Left ventricle myocardium inferior (tissue), 1 donor: ENCODE data around the gene RMRP. TPM values are rescaled to one million over a fixed set of nuclear protein-coding genes. Genes with fewer than 3 reads are reported as not detected.
"Not testable (repeated sequence)": the region's sequence is repeated elsewhere in the genome, so short reads cannot be mapped to it uniquely, and the experiment has no call there.

Experiments
- DNase-seq: peaks from one replicate; pipeline ENCODE4 v3.0.0-alpha.2; 2020
- H3K27ac ChIP-seq: fragments of 200-600 bp; replicated peaks from 2 replicates; pipeline ENCODE4 v1.8.0; 2021
- H3K27me3 ChIP-seq: fragments of 200-600 bp; 2 replicates; pipeline ENCODE4 v1.8.0; 2021; ENCODE audit warnings: low read depth
- H3K36me3 ChIP-seq: fragments of 200-600 bp; 2 replicates; pipeline ENCODE4 v1.8.0; 2021
- H3K4me1 ChIP-seq: fragments of 200-600 bp; 2 replicates; pipeline ENCODE4 v1.8.0; 2021
- H3K4me3 ChIP-seq: fragments of 200-600 bp; 2 replicates; pipeline ENCODE4 v1.8.0; 2021; ENCODE audit warnings: mild to moderate bottlenecking, moderate library complexity
- H3K9me3 ChIP-seq: fragments of 200-600 bp; replicated peaks from 2 replicates; pipeline ENCODE4 v1.8.0; 2021
- intact Hi-C: fragments of 100-400 bp; cut with micrococcal nuclease; formaldehyde crosslinking; loops from one replicate; pipeline ENCODE4 v1.11.0; 2022
- total RNA-seq: library from RNA; stranded (reverse); fragmentation: NEBNext Ultra II Directional; extraction: Animal tissue kit (Norgen Biotek cat#: 25700); gene quantifications from one replicate; pipeline ENCODE4 v1.2.1, GENCODE V29; 2021
- TF ChIP-seq, protein P1 (sequence below): fragments of 200-600 bp; IDR thresholded peaks from 2 replicates; pipeline ENCODE4 v1.8.0; 2021; ENCODE audit warnings: antibody characterized with exemption, mild to moderate bottlenecking, borderline replicate concordance
- donor health status: DM: no; HTN: yes; CAD: no; lungs with severe emphysema.

Gene RMRP
- total RNA-seq, 1 donor from 2014 or later, result 15,093 TPM

DNA sequence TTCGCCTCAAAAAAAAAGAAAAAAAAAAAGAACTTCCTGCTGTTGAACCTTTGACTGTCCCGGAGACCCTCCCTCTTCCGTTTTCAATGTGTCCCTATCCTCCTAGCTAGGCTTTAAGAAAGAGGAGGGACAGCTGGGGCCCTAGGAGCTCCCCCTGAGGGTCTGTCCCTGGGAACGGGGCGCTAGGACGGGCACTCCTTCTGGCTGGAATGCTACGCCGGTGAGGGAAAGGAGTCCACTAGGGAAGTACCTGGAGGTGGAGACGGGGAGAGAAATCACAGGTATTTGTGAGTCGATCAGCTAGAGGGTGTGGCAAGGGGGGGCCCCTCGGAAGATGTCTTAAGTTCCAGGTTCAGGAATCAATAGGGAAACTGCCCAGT, 11.7 kb downstream of the RMRP start:
- TF ChIP-seq, protein P1, sequence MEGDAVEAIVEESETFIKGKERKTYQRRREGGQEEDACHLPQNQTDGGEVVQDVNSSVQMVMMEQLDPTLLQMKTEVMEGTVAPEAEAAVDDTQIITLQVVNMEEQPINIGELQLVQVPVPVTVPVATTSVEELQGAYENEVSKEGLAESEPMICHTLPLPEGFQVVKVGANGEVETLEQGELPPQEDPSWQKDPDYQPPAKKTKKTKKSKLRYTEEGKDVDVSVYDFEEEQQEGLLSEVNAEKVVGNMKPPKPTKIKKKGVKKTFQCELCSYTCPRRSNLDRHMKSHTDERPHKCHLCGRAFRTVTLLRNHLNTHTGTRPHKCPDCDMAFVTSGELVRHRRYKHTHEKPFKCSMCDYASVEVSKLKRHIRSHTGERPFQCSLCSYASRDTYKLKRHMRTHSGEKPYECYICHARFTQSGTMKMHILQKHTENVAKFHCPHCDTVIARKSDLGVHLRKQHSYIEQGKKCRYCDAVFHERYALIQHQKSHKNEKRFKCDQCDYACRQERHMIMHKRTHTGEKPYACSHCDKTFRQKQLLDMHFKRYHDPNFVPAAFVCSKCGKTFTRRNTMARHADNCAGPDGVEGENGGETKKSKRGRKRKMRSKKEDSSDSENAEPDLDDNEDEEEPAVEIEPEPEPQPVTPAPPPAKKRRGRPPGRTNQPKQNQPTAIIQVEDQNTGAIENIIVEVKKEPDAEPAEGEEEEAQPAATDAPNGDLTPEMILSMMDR, result no peak
- H3K36me3 ChIP-seq, result no peaks in the 10 kb centered on the region
- H3K27ac ChIP-seq, result peak overlapping the region; percentile 82
- DNase-seq, result no peak
- no peaks in the 10 kb centered on the region for H3K27me3 ChIP-seq
- H3K4me3 ChIP-seq, result peak overlapping the region; percentile 78
- H3K4me1 ChIP-seq, result peaks cover 14% of the 10 kb centered on the region
- H3K9me3 ChIP-seq, result no peaks in the 10 kb centered on the region
- intact Hi-C loops, result loop anchor here (5.0 kb wide), 1 partner anchor 86 kb away; the partner anchor contains the start of genes CREB3 and TLN1

DNA sequence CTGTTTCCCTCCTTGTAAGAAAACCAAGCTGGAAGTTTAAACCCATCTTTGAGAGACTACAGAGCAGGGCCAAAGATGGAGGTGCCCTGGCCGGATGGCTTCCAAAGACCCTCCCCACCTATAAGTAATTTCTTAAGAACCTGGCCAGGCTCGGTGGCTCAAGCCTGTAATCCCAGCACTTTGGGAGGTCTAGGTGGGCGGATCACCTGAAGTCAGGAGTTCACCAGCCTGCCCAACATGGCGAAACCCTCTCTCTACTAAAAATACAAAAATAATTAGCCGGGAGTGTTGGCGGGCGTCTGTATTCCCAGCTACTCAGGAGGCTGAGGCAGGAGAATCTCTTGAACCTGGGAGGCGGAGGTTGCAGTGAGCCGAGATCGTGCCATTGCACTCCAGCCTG, 12.1 kb downstream of the RMRP start:
- intact Hi-C loops, result loop anchor here (5.0 kb wide), 1 partner anchor 87 kb away; the partner anchor contains the start of genes CREB3 and TLN1
- H3K27ac ChIP-seq, result peak overlapping the region; percentile 82
- peak overlapping the region; percentile 78 for H3K4me3 ChIP-seq
- peaks cover 14% of the 10 kb centered on the region for H3K4me1 ChIP-seq
- H3K27me3 ChIP-seq, H3K9me3 ChIP-seq, DNase-seq, H3K36me3 ChIP-seq: not testable (repeated sequence)

DNA sequence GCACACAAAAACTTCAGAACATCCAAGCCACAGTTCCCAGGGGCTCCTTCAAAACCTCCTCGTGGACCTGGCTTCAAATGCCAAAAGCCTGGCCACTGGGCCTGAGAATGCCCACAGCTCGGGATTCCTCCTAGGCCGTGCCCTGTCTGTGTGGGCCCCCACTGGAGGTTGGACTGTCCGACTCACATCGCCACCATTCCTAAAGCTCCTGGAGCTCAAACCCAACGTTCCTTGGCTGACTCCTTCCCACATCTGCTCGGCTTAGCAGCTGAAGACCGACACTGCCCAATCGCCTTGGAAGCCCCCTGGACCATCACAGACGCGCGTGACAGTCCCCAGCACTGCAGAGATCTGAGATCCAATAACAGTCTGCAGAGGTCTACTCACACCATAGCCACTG, 14.8 kb downstream of the RMRP start:
- intact Hi-C loops, result no loop called here
- H3K9me3 ChIP-seq, result no peaks in the 10 kb centered on the region
- no peaks in the 10 kb centered on the region for H3K27me3 ChIP-seq
- H3K36me3 ChIP-seq, result no peaks in the 10 kb centered on the region
- TF ChIP-seq, protein P1, result no peak
- peaks cover 14% of the 10 kb centered on the region for H3K4me1 ChIP-seq
- DNase-seq, result no peak
- H3K4me3 ChIP-seq, result no peak overlapping the region
- H3K27ac ChIP-seq, result no peak overlapping the region

DNA sequence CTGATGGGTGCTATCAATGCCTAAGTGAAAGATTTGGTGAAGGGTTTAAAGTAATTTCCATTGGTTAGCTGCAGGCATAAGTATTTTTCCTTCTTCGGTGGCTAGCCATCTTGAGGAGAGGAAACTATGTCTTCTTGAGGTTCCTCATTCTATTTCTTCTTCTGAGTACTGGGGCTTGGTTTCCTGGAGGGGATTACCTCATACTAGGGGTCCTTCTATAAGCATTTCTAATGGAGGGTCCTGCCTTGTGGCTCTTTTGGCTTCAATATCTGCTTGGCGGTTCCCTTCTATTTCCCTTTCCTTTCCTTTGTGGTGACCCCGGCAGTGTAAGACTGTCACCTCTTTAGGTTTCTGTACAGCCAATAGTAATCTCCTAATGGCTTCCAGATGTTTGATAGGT, 16.3 kb downstream of the RMRP start:
- DNase-seq, H3K4me1 ChIP-seq, H3K27me3 ChIP-seq, intact Hi-C loops, H3K27ac ChIP-seq, H3K4me3 ChIP-seq, H3K36me3 ChIP-seq, H3K9me3 ChIP-seq: not testable (repeated sequence)

DNA sequence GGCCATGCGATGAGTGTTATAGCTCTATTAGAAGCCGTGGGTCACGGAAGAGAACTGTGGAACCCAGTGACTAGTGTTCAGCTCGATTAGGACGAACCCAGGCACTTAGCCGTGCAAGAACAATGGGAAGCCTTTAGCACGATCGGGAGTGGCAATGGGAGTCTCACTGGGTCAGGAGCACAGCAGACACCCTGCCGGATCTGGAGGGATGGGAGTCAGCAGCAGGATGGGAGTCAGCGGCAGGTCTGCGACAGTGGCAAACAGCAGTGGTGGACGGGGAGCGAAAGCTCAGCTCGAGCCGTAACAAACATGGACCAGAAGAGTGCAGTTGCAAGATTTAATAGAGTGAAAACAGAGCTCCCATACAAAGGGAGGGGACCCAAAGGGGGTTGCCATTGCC, 17.4 kb downstream of the RMRP start:
- H3K27ac ChIP-seq, intact Hi-C loops, H3K4me1 ChIP-seq, H3K4me3 ChIP-seq, H3K27me3 ChIP-seq, H3K9me3 ChIP-seq, H3K36me3 ChIP-seq, DNase-seq: not testable (repeated sequence)

DNA sequence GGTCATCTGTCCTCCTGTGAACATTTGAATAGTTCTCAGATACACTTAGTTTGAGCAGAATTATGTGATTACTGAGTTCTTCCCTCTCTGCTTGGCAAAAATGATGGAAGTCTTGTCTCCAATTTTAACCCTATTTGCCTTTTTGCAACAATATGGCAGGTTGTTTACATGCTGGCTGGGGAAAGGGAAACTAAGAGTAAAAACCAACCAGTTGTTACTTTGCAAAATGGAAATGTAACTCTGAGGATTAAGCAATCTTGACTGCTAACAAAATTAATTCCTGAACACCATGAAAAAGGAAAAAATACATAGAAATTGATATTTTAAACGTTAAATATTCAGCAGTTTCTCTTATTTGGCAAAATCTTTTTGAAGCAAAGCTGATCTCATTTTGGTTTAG, 18.2 kb downstream of the RMRP start:
- no peak overlapping the region for H3K27ac ChIP-seq
- intact Hi-C loops, result no loop called here

DNA sequence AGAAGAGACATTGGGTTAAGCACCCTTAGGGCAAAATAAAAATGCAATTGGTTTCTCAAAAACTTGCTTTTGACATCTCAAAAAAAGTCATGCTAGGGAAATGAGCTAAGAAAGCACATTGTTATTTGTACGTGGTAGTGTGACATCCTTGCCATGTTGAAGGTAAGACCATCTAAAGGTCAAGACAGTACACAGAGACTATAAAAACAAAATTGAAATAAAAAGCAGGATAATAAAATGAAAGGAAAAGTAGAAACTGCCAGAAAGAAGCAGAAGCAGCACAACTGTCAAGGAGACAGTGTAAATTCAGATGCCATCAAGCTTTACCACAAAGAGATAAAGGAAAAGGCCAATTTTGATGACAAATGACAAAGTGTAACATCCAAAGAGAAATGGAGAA, 18.6 kb downstream of the RMRP start:
- H3K4me3 ChIP-seq, H3K4me1 ChIP-seq, H3K27ac ChIP-seq, intact Hi-C loops, H3K9me3 ChIP-seq, H3K27me3 ChIP-seq, DNase-seq, H3K36me3 ChIP-seq: not testable (repeated sequence)

More for the DNA sequence above, 18.2 kb downstream of the RMRP start:
- H3K9me3 ChIP-seq, result no peaks in the 10 kb centered on the region
- TF ChIP-seq, protein P1, result no peak
- no peaks in the 10 kb centered on the region for H3K27me3 ChIP-seq
- H3K4me1 ChIP-seq, result peaks cover 4% of the 10 kb centered on the region
- no peak for DNase-seq
- H3K4me3 ChIP-seq, result no peak overlapping the region
- no peaks in the 10 kb centered on the region for H3K36me3 ChIP-seq

DNA sequence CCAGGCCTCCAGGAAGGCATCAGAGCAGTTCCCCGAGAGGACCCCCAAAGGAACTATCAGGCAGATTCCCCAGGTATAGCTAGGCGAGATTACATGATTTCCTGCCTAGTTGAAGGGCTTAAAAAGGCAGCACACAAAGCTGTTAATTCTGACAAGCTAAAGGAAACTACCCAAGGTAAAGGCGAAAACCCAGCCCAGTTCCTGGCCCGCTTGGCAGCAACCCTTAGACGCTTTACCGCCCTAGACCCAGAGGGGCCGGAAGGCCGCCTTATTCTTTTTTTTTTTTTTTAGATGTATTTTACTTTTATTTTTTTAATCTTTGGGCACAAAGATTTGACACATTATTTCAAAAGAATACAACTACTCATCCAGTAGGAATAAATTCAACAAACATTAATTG, 19.1 kb downstream of the RMRP start:
- H3K4me3 ChIP-seq, H3K36me3 ChIP-seq, H3K27me3 ChIP-seq, H3K27ac ChIP-seq, H3K9me3 ChIP-seq, H3K4me1 ChIP-seq, DNase-seq, intact Hi-C loops: not testable (repeated sequence)

DNA sequence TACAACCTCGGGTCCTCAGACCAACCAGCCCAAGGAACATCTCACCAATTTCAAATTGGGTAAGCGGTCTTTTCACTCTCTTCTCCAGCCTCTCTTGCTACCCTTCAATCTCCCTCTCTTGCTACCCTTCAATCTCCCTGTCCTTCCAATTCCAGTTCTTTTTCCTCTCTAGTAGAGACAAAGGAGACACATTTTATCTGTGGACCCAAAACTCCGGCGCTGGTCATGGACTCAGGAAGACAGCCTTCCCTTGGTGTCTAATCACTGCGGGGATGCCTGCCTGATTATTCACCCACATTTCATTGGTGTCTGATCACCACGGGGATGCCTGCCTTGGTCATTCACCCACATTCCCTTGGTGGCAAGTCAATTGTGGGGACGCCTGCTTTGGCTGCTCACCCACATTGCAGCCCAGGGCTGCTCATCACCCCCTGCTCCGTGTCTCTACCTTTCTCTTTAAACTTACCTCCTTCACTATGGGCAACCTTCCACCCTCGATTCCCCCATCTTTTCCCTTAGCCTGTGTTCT, 20.3 kb downstream of the RMRP start:
- H3K27me3 ChIP-seq, H3K4me3 ChIP-seq, H3K4me1 ChIP-seq, DNase-seq, H3K36me3 ChIP-seq, H3K9me3 ChIP-seq, H3K27ac ChIP-seq, intact Hi-C loops: not testable (repeated sequence)

DNA sequence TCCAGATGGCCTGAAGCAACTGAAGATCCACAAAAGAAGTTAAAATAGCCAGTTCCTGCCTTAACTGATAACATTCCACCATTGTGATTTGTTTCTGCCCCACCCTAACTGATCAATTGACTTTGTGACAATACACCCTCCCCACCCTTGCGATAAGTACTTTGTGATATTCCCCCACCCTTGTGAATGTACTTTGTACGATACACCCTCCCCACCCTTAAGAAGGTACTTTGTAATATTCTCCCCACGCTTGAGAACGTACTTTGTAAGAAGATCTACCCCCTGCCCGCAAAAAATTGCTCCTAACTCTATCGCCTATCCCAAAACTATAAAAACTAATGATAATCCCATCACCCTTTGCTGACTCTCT, 21.0 kb downstream of the RMRP start:
- peak overlapping the region; percentile 30 for H3K27ac ChIP-seq
- DNase-seq, H3K9me3 ChIP-seq, H3K36me3 ChIP-seq, H3K27me3 ChIP-seq, H3K4me3 ChIP-seq, H3K4me1 ChIP-seq, intact Hi-C loops: not testable (repeated sequence)
